Spinal cord (tissue), 10 donors: ENCODE measurements around the gene TSPAN18. TPM values are rescaled to one million over a fixed set of nuclear protein-coding genes. Genes with fewer than 3 reads are reported as not detected.
A peak's percentile ranks its signal among the peaks of the same experiment; 100 is the strongest.

Experiments used
- DNase-seq, 6 donors: peaks; one replicate each; pipeline versions ENCODE4 v3.0.0 to v3.0.0-alpha.2; 2013 to 2015; ENCODE audit warnings: low spot score in 6 of 6, low read depth in 4 of 6
- H3K27ac ChIP-seq: one replicate; pipeline ENCODE4 v1.5.1; 2013; ENCODE audit warnings: low read depth, low read length, control low read depth
- H3K27me3 ChIP-seq: one replicate; pipeline ENCODE4 v1.6.1; 2013; ENCODE audit warnings: low read length; ENCODE audit not compliant: control insufficient read depth, insufficient read depth
- H3K36me3 ChIP-seq: one replicate; pipeline ENCODE4 v1.6.1; 2013; ENCODE audit warnings: low read length; ENCODE audit not compliant: control insufficient read depth, insufficient read depth
- H3K4me1 ChIP-seq: one replicate; pipeline ENCODE4 v1.6.1; 2013; ENCODE audit warnings: low read length; ENCODE audit not compliant: control insufficient read depth, insufficient read depth
- H3K4me3 ChIP-seq: one replicate; pipeline ENCODE4 v1.5.1; 2013; ENCODE audit warnings: low read depth, low read length, control low read depth
- H3K9me3 ChIP-seq: one replicate; pipeline ENCODE4 v1.6.1; 2013; ENCODE audit warnings: low read length; ENCODE audit not compliant: control insufficient read depth, insufficient read depth
- whole genome bisulfite sequencing: methylation state at CpG from one replicate; pipeline ENCODE4 v1.1.5; 2013; ENCODE audit warnings: missing lambda C conversion rate; ENCODE audit not compliant: insufficient coverage; 5-methylcytosine and 5-hydroxymethylcytosine counted together
- polyA plus RNA-seq, 2 donors: library from polyadenylated mRNA; unstranded; fragments of 120-200 nt; gene quantifications; one replicate each; pipeline ENCODE4 v1.2.1, GENCODE V29; 2013; ENCODE audit not compliant: insufficient read length in 2 of 2
- total RNA-seq, 2 donors: library from RNA; depleted of rRNA in 1 of 2; stranded (reverse); fragments of 120-200 nt in 1 of 2; fragments of >200 nt in 1 of 2; gene quantifications; one replicate each; pipeline versions ENCODE4 v1.2.3 to v1.2.4, GENCODE V29; 2013 to 2014
- donor health status: healthy.

The TSPAN18 gene
- total and polyA plus RNA-seq, 4 donors: 23.3 to 87.2 (median 60.9) TPM

DNA sequence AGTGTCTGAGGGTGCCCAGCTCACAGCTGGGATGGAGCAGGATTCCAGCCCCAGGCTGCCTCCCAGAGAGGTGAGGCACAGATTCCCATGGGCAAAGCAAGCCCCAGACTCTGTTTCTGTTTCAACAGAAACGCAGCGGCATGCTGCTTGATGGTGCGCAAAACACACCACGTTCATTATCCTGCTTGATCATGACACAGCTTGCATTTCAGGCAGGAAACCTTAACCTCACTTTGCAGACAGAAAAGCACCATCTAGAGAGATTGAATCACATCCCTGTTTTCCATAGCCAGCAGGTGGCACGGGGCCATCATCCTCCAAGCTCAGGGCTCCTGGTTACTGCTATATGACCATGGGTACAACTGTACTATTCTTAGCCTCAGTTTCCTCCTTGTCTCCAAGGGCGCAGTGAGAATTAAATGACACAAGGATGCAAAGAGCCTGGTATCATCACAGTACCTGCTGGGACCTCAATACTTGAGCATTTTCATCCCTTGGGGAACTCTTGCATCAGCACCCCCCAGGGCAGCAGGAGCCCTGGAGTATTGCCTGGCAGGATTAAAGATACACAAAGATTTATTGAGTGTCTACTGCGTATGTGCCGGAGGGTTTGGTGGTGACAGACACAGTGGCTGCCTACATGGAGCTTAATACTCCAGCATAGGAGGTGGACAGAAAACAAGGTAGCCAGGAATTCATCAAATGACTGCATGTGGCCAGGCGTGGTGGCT lies 113.9 kb downstream of the TSPAN18 start:
- H3K27ac ChIP-seq: no peak overlapping the region
- peak in 2 of 6 donors; percentile 49 to 87 for DNase-seq
- no peaks in the 10 kb centered on the region for H3K27me3 ChIP-seq
- peaks cover 28% of the 10 kb centered on the region for H3K4me1 ChIP-seq
- H3K36me3 ChIP-seq: no peaks in the 10 kb centered on the region
- no peak overlapping the region for H3K4me3 ChIP-seq
- H3K9me3 ChIP-seq: no peaks in the 10 kb centered on the region
- WGBS: 47% methylated on average over 8 of the region's 9 CpGs

- DNase-seq: peak in 1 of 6 donors; percentile 55
- no peak overlapping the region for H3K4me3 ChIP-seq
- WGBS: 53% methylated on average over 5 of the region's 5 CpGs
- peak overlapping the region; percentile 49 for H3K27ac ChIP-seq
- H3K27me3 ChIP-seq: no peaks in the 10 kb centered on the region
- H3K4me1 ChIP-seq: peaks cover 28% of the 10 kb centered on the region
- no peaks in the 10 kb centered on the region for H3K36me3 ChIP-seq
- no peaks in the 10 kb centered on the region for H3K9me3 ChIP-seq
Measured at GRCh38 chr11:44842220-44842619, 115.5 kb downstream of the TSPAN18 start.

- no peaks in the 10 kb centered on the region for H3K9me3 ChIP-seq
- no peaks in the 10 kb centered on the region for H3K27me3 ChIP-seq
- DNase-seq: no peak
- H3K27ac ChIP-seq: no peak overlapping the region
- peaks cover 10% of the 10 kb centered on the region for H3K36me3 ChIP-seq
- 90% methylated on average over 4 of the region's 7 CpGs for WGBS
- H3K4me3 ChIP-seq: no peak overlapping the region
- peaks cover 40% of the 10 kb centered on the region for H3K4me1 ChIP-seq
Measured at GRCh38 chr11:44846852-44847251, 120.1 kb downstream of the TSPAN18 start.

DNA sequence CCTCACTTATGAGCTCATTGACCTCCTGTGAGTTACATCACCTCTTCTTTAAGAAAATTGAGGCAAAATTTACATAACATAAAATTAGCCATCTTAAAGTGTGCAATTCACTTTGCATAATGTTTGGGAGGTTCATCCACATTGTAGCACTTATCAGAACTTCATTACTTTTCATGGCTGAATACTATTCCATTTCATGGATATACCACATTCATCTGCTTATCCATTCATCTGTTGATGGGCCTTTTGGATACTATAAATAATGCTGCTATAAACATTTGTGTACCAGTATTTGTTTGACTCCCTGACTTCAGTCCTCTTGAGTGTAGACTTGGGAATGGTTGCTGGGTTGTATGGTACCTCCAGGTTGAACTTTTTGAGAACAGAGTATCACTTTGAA lies 120.6 kb downstream of the TSPAN18 start:
- H3K27ac ChIP-seq: no peak overlapping the region
- DNase-seq: no peak
- no peaks in the 10 kb centered on the region for H3K27me3 ChIP-seq
- H3K4me1 ChIP-seq: peaks cover 35% of the 10 kb centered on the region
- peaks cover 10% of the 10 kb centered on the region for H3K36me3 ChIP-seq
- no peak overlapping the region for H3K4me3 ChIP-seq
- no peaks in the 10 kb centered on the region for H3K9me3 ChIP-seq

GRCh38 chr11:44848203-44848962 lies 121.6 kb downstream of the TSPAN18 start:
- 53% methylated on average over 10 of the region's 11 CpGs for WGBS
- Histone ChIP-seq H3K27ac (no peak overlapping the region), H3K4me1 (peaks cover 38% of the 10 kb centered on the region), H3K4me3 (no peak overlapping the region), H3K27me3 (no peaks in the 10 kb centered on the region), H3K36me3 (peaks cover 10% of the 10 kb centered on the region), H3K9me3 (no peaks in the 10 kb centered on the region)
- peak in 2 of 6 donors; percentile 38 to 87 for DNase-seq

DNA sequence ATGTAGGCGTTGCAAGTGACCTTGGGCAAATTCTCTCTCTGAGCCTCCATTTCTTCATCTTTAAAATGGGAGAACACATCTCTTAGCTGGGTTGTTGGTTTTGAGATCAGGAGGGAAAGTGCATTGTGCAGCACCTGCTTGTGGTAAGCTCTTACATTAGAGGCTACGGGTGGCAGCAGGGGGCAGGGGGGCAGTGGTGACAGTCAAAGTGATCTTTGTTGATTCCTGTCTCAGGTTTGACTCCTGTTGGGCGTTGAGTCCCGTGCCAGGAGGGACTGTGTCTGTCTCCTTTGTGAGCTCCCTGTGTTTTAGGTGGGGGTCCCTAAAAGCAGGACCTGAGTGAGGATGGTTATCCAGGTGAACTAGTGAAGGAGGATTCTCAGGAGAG lies 122.2 kb downstream of the TSPAN18 start:
- DNase-seq: no peak
- Histone ChIP-seq H3K27ac (no peak overlapping the region), H3K27me3 (no peaks in the 10 kb centered on the region), H3K4me3 (no peak overlapping the region), H3K9me3 (no peaks in the 10 kb centered on the region), H3K4me1 (peaks cover 42% of the 10 kb centered on the region), H3K36me3 (peaks cover 10% of the 10 kb centered on the region)
- WGBS: 81% methylated on average over 4 of the region's 4 CpGs

- no peak for DNase-seq
- Histone ChIP-seq H3K36me3 (peaks cover 10% of the 10 kb centered on the region), H3K27ac (no peak overlapping the region), H3K27me3 (no peaks in the 10 kb centered on the region), H3K9me3 (no peaks in the 10 kb centered on the region), H3K4me3 (no peak overlapping the region), H3K4me1 (peaks cover 46% of the 10 kb centered on the region)
- WGBS: 61% methylated on average over 4 of the region's 4 CpGs
Measured at GRCh38 chr11:44849424-44849823, 122.7 kb downstream of the TSPAN18 start.

GRCh38 chr11:44849922-44850321 lies 123.2 kb downstream of the TSPAN18 start:
- no peaks in the 10 kb centered on the region for H3K27me3 ChIP-seq
- DNase-seq: no peak
- H3K9me3 ChIP-seq: no peaks in the 10 kb centered on the region
- no peak overlapping the region for H3K4me3 ChIP-seq
- WGBS: 59% methylated on average over 3 of the region's 8 CpGs
- peaks cover 48% of the 10 kb centered on the region for H3K4me1 ChIP-seq
- no peak overlapping the region for H3K27ac ChIP-seq
- peaks cover 10% of the 10 kb centered on the region for H3K36me3 ChIP-seq

- H3K4me3 ChIP-seq: no peak overlapping the region
- 76% methylated on average over 5 of the region's 5 CpGs for WGBS
- no peak overlapping the region for H3K27ac ChIP-seq
- H3K4me1 ChIP-seq: peaks cover 48% of the 10 kb centered on the region
- H3K27me3 ChIP-seq: no peaks in the 10 kb centered on the region
- DNase-seq: no peak
- no peaks in the 10 kb centered on the region for H3K9me3 ChIP-seq
- peaks cover 10% of the 10 kb centered on the region for H3K36me3 ChIP-seq
Measured at GRCh38 chr11:44851496-44851895, 124.7 kb downstream of the TSPAN18 start.
